Forelimb muscle (tissue), 1 donor: Measurements from ENCODE around the gene TRIM10. TPM values are rescaled to one million over a fixed set of nuclear protein-coding genes. Genes with fewer than 3 reads are reported as not detected.

Source experiments
- polyA plus RNA-seq: library from polyadenylated mRNA; unstranded; fragments of 120-200 nt; gene quantifications from one replicate; pipeline ENCODE4 v1.2.1, GENCODE V29; 2013; ENCODE audit not compliant: insufficient read length

Gene TRIM10
- polyA plus RNA-seq, 1 donor, result 0.48 TPM

Other genes with a start within 250 kb of the TRIM10 start
- 98.6 TPM for gene HLA-A, start 218.7 kb downstream of the TRIM10 start, polyA plus RNA-seq
- 19.9 TPM for gene POLR1H, start 99.9 kb downstream of the TRIM10 start, polyA plus RNA-seq
- 28.0 TPM for gene PPP1R11, start 94.0 kb downstream of the TRIM10 start, polyA plus RNA-seq
- gene RNF39, start 85.4 kb downstream of the TRIM10 start, polyA plus RNA-seq, result 0.75 TPM
- not detected for gene TRIM31, start 48.1 kb downstream of the TRIM10 start, polyA plus RNA-seq
- not detected for gene TRIM40, start 25.1 kb downstream of the TRIM10 start, polyA plus RNA-seq
- gene TRIM15, start 2.3 kb upstream of the TRIM10 start, polyA plus RNA-seq, result not detected
- gene TRIM26, start 52.2 kb upstream of the TRIM10 start, polyA plus RNA-seq, result 16.2 TPM
- 7.3 TPM for gene TRIM39, start 165.7 kb upstream of the TRIM10 start, polyA plus RNA-seq
- 21.2 TPM for gene RPP21, start 183.9 kb upstream of the TRIM10 start, polyA plus RNA-seq